Kidney tubule cell (primary cell): Measurements from ENCODE around the gene TEC.

Source experiments
- DNase-seq: peaks from one replicate; pipeline ENCODE4 v3.0.0-alpha.2; 2018; ENCODE audit warnings: low spot score

The TEC gene

DNA sequence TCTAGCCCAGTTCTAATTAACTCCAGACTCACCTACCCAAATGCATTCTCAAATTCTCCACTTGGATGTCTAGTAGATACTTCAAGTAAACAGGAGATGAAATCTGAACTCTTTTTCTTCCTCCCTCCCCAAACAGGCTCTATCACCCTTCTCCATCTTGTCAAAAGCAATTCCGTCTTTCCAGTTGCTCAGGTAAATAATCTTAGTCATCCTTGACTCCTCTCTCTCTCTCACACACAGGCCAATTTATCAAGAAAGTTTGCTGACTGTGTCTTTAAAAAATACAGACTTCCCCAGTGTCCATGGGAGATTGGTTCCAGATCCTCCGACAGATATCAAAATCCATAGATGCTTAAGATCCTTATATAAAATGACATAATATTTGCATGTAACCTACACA, 148.5 kb downstream of the TEC start:
- no peak for DNase-seq

GRCh38 chr4:48120132-48120531, 149.5 kb downstream of the TEC start:
- DNase-seq: no peak

DNA sequence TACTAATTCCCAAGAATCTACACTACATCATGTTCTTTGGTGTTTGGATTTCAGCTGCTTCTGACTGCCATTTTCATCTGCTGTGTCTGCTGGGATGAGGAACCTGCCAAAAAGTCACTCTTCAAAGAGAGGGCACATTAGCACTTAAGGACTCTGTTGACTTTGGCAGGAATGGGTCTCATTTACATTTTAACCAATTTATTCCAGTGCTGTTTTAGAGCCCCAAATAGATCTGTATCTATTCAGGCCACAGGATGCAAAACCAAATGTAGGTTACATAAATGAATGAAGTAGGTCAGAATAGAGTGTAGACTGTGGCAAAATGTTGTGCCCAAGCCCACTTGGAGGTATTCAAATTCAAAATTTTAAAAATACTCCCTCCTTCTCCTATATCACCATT, 150.0 kb downstream of the TEC start:
- DNase-seq: no peak

DNA sequence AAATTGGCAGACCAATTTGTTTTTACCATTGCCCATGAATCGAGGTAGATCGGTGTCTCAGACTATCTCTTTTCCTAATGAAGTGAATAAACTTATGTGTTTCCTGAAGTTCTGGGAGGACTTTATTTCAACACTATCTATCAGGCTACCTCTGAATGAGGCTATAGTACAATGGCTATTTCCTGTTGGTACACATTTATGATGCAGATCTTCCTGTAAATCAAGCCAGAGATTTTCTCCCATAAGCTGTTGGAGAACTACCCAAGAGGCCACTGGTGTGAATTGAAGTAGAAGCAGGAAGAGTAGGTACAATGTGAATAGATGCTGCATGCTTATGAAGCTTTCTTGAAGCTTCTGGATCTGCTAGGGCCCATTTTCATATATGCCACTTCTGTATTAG, 151.6 kb downstream of the TEC start:
- DNase-seq: no peak

GRCh38 chr4:48116582-48116981, 153.1 kb downstream of the TEC start:
- no peak for DNase-seq

DNA sequence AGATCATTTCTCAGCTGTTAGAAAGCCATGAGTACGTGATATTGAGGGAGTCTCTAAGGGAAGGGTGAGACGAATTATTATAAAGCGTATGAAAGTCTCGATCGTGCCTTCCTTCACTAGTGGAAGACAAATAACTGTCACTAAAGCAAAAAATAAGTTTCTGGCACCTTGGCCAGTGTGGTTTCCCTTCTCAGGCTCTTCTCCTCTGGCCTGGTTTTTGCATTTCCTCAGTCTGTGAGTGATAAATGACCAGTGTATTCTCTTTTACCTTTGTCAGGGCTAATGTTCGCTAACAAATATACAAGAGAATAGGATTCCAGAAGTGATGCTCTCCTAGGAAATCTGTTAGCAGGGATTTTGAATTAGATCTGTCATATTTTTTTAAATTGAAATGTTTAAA, 155.2 kb downstream of the TEC start:
- DNase-seq: no peak

DNA sequence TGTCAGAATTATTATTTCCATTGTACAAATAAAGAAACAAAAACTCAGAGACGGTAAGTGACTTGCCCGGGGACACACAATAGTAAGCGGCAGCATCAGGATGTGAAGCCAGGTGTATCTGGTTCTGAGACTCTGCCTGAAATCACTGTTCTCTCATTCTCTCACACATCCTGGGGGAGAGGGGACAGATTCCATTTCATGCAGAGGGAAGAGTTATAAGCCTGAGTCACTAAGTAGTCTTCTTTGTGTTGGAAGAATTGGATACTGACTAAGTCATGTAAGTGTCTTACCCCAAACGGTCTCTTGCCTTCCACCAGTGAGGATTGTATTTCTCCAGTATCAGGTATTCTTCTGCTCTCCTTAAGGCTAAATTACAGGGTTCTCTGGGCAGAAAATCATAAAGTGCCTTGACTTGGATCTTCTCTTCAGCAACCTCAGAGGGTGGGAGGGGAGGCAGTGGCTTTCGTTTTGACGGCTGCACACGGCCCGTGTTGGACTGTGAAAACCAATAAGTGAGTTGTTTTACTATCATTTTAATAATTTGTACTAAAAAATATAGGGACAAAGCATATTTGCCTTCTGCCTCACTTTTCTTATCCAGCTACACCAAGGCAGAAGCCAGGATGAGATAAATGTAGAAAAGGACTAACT, 157.5 kb downstream of the TEC start:
- DNase-seq: peak; percentile 67

- DNase-seq: no peak
Measured at GRCh38 chr4:48110452-48110978, 159.1 kb downstream of the TEC start.

DNA sequence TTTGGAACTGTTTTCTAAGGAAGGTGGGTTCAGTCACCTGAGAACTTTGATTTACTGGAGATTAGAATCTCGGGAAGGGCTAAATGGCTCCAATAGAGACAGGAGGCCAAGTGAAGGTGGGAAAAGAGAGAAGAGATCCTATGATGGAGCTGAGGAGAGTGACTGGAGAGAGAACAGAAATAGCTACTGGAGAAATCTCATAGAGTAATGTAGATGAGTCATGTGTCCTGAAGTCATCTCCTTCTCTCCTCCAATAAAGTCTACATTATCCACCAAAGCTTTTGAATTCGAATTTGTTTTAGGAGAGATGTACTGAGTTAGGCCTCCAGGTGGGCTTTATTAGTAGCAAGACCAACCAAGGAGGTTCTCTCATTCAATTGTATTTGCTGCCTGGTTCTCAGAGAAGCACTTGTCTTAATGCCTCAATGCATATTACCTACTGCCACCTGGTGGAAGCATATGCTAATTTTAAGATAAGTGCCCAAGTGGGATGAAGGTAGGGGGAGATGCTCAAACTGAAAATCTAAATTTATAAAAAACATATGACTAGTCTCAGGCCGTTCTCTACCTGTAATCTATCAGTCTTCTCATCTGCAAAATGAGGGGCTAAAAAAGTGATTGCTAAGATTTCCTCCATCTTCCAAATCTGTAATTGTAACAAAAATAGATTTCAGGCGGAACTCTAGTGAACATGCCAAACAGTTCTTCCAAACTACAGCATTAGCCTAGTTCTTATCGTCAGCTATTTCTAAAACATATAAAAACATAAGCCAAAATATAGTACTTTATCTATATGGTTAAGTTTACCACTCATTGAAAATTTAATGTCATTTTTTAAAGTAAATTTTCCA, 160.0 kb downstream of the TEC start:
- peak; percentile 73 for DNase-seq

- DNase-seq: peak; percentile 75
Measured at GRCh38 chr4:48108309-48109073, 161.1 kb downstream of the TEC start.

- DNase-seq: no peak
Measured at GRCh38 chr4:48105230-48105629, 164.4 kb downstream of the TEC start.

GRCh38 chr4:48103483-48104139, 166.0 kb downstream of the TEC start:
- no peak for DNase-seq

DNA sequence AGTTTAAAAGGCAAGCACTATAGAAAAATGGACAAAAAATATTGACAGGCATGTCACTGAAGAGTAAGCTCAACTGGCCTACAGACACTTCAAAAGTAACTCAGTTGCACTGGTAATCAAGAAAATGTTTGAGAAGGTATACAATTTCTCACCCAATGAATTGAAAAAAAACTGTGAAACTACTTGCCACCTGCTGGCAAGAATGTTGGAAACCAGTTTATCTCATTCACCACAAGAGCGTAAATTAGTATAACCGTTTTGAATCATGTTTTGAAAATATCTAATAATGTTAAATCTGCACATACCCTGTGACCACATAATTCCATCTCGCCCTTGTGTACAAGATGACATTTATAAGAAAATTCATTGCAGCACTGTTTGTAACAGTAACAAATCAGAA, 167.3 kb downstream of the TEC start:
- no peak for DNase-seq

- no peak for DNase-seq
Measured at GRCh38 chr4:48100256-48100655, 169.4 kb downstream of the TEC start.

DNA sequence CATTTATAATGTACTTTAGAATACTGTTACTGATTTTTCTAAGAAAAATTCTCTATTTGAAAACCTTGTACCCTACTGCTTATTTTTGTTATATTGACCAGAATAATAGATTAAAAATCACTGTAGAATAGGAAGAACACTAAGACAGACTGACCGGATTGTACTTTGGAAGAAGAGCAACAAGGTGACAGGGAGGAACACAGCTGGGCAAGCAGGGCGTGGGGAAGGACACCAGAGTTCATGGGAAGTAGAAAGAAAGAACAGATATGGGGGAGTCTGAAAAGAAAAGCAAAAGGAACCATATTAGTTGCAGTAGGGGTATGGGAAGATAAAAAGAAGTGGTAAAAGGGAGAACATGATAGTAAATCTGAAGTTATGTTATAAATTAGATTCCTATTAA, 174.2 kb downstream of the TEC start:
- no peak for DNase-seq

- peak; percentile 86 for DNase-seq
Measured at GRCh38 chr4:48093991-48094416, 175.6 kb downstream of the TEC start.

- DNase-seq: no peak
Measured at GRCh38 chr4:48090621-48091020, 179.0 kb downstream of the TEC start.

- no peak for DNase-seq
Measured at GRCh38 chr4:48085821-48086589, 183.6 kb downstream of the TEC start.
